ENCODE measurements around the gene TP63.

DNA sequence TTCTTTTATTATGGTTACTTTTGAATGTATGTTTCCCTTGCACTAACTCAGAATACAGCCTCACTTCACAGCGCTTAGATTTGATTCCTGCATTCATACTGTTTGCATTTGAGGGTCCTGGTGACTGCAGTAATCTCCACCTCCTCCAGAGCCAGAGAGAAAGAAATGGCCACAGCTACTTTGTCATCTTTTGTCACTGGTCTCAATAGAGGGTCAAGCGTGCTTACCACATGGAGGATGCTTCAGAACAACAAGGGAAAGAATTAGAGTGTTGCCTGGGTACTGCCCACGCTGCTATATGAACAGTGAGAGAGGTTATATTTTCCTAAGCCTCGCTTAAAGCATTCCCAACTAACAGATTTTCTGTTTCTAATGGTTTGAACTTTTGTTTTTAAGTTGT, 190.1 kb downstream of the TP63 start:
- no peak for TF ChIP-seq PATZ1 (CRISPR knock-in tag; IDR thresholded peaks at IDR 0.05; ENCODE audit: borderline replicate concordance)
- TF ChIP-seq GLIS3 (CRISPR knock-in tag; IDR thresholded peaks at IDR 0.05): no peak
- no peak for TF ChIP-seq OSR1 (CRISPR knock-in tag; IDR thresholded peaks at IDR 0.05)
- TF ChIP-seq ZFP3 (CRISPR knock-in tag; IDR thresholded peaks at IDR 0.05): no peak
- TF ChIP-seq, protein P1, sequence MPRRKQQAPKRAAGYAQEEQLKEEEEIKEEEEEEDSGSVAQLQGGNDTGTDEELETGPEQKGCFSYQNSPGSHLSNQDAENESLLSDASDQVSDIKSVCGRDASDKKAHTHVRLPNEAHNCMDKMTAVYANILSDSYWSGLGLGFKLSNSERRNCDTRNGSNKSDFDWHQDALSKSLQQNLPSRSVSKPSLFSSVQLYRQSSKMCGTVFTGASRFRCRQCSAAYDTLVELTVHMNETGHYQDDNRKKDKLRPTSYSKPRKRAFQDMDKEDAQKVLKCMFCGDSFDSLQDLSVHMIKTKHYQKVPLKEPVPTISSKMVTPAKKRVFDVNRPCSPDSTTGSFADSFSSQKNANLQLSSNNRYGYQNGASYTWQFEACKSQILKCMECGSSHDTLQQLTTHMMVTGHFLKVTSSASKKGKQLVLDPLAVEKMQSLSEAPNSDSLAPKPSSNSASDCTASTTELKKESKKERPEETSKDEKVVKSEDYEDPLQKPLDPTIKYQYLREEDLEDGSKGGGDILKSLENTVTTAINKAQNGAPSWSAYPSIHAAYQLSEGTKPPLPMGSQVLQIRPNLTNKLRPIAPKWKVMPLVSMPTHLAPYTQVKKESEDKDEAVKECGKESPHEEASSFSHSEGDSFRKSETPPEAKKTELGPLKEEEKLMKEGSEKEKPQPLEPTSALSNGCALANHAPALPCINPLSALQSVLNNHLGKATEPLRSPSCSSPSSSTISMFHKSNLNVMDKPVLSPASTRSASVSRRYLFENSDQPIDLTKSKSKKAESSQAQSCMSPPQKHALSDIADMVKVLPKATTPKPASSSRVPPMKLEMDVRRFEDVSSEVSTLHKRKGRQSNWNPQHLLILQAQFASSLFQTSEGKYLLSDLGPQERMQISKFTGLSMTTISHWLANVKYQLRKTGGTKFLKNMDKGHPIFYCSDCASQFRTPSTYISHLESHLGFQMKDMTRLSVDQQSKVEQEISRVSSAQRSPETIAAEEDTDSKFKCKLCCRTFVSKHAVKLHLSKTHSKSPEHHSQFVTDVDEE (CRISPR knock-in tag; IDR thresholded peaks at IDR 0.05): no peak
- no peak for TF ChIP-seq ARNTL (CRISPR knock-in tag; IDR thresholded peaks at IDR 0.05; ENCODE audit: borderline replicate concordance, low read depth)
- TF ChIP-seq ISL1 (CRISPR knock-in tag; IDR thresholded peaks at IDR 0.05): no peak
- no peak for TF ChIP-seq ZNF8 (CRISPR knock-in tag; IDR thresholded peaks at IDR 0.05)
- TF ChIP-seq TOX (CRISPR knock-in tag; IDR thresholded peaks at IDR 0.05; ENCODE audit: borderline replicate concordance): no peak
- TF ChIP-seq, protein P2, sequence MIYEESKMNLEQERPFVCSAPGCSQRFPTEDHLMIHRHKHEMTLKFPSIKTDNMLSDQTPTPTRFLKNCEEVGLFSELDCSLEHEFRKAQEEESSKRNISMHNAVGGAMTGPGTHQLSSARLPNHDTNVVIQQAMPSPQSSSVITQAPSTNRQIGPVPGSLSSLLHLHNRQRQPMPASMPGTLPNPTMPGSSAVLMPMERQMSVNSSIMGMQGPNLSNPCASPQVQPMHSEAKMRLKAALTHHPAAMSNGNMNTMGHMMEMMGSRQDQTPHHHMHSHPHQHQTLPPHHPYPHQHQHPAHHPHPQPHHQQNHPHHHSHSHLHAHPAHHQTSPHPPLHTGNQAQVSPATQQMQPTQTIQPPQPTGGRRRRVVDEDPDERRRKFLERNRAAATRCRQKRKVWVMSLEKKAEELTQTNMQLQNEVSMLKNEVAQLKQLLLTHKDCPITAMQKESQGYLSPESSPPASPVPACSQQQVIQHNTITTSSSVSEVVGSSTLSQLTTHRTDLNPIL (CRISPR knock-in tag; IDR thresholded peaks at IDR 0.05; ENCODE audit: low read depth): no peak
- TF ChIP-seq SNAI2 (CRISPR knock-in tag; IDR thresholded peaks at IDR 0.05): no peak
- TF ChIP-seq ZNF70 (CRISPR knock-in tag; IDR thresholded peaks at IDR 0.05): no peak
- TF ChIP-seq PPARA (CRISPR knock-in tag; IDR thresholded peaks at IDR 0.05; ENCODE audit: borderline replicate concordance): no peak

Measured in SK-N-SH treated with all-trans-retinoic acid at 6 μM for 48 hours (cell line).